ENCODE measurements around the gene METRNL.

- TF ChIP-seq CTCF (conservative IDR thresholded peaks at IDR 0.05; ENCODE audit: low read length) (no peak), EZH2phosphoT487 (IDR thresholded peaks at IDR 0.05; ENCODE audit: borderline replicate concordance, low read depth, low read length) (no peak)
Measured at GRCh38 chr17:83110735-83111134, 31.3 kb downstream of the METRNL start.

All from OCI-LY7 (cell line).